Measurements from ENCODE around the gene APPBP2. TPM values are rescaled to one million over a fixed set of nuclear protein-coding genes. Genes with fewer than 3 reads are reported as not detected.

Gene APPBP2
- total and polyA plus RNA-seq, 2 of the 8 experiments (the other 6 are each of a cell fraction or from before 2014, with no cell fraction given), result 3.3 to 18.0 TPM

DNA sequence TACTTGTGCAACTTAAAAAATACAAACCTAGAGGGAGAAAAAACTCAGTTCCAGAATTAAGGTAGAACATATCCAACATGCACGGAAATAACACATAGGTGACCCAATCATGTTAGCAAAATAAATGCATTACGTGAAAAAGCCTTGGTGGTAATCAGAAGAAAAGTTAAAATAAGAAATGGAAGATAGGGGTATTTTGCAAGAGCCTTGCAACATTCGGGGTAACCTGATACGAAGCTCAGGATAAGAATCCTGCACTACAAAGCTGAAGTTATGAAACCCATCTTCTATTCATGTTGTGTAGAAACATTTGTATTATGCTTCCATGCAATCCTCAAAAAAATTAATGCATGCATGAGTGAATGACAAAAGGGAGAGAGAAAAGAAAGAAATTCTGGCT lies 70.7 kb downstream of the APPBP2 start:
- no peak overlapping the region for H2AK5ac ChIP-seq (ENCODE audit: low read depth, low read length)
- H2BK120ac ChIP-seq (replicated peaks; ENCODE audit: low read depth, low read length), result no peak overlapping the region
- no peak overlapping the region for H3K4me3 ChIP-seq (ENCODE audit: extremely low read depth in 1 of 4, insufficient read depth in 2 of 4, low read depth in 3 of 4, low read length in 4 of 4)
- H2BK12ac ChIP-seq (ENCODE audit: low read depth, low read length), result no peak overlapping the region
- no peak overlapping the region for H3K4me2 ChIP-seq (ENCODE audit: insufficient read depth in 1 of 2, low read depth in 2 of 2, low read length in 2 of 2)
- DNase-seq (ENCODE audit: low read depth in 1 of 2, low spot score in 2 of 2) (no peak), FAIRE-seq (no peak)
- H4K20me1 ChIP-seq (replicated peaks in 1 of 2; ENCODE audit: control insufficient read depth in 1 of 2, insufficient read depth in 2 of 2, low read length in 2 of 2), result no peaks in the 10 kb centered on the region
- H3K27ac ChIP-seq (ENCODE audit: low read depth, low read length), result no peak overlapping the region
- H3K4me1 ChIP-seq (replicated peaks in 1 of 4; ENCODE audit: control insufficient read depth in 3 of 4, insufficient read depth in 4 of 4, low read length in 3 of 4), result no peaks in the 10 kb centered on the region
- no peak overlapping the region for H4K91ac ChIP-seq (replicated peaks; ENCODE audit: insufficient read length, low read length)
- TF ChIP-seq TAF1 (IDR thresholded peaks at IDR 0.05; ENCODE audit: low read depth, low read length), result no peak
- no peak overlapping the region for H2BK15ac ChIP-seq (ENCODE audit: low read length)
- H3K9me3 ChIP-seq (ENCODE audit: insufficient read depth in 2 of 2, low read depth in 1 of 2, low read length in 1 of 2), result no peaks in the 10 kb centered on the region
- no peak overlapping the region for H2BK20ac ChIP-seq (ENCODE audit: low read length)
- POLR2A ChIA-PET (ENCODE audit: partially characterized antibody), result no interaction called here
- CTCF ChIA-PET (ENCODE audit: partially characterized antibody), result interaction anchor here (0.6 to 0.8 kb wide), 2 partner anchors 143 to 190 kb away, joined by 3 read pairs; no protein-coding TSS in a partner anchor
- no peaks in the 10 kb centered on the region for H3K27me3 ChIP-seq (replicated peaks in 1 of 4; ENCODE audit: control insufficient read depth in 3 of 4, extremely low read depth in 1 of 4, insufficient read depth in 3 of 4, low read length in 3 of 4)
- no peak overlapping the region for H2BK5ac ChIP-seq (ENCODE audit: low read depth, low read length)
- H3K79me1 ChIP-seq (ENCODE audit: low read depth, low read length), result no peaks in the 10 kb centered on the region
- H3K56ac ChIP-seq (replicated peaks; ENCODE audit: insufficient read length, low read depth, low read length), result no peak overlapping the region
- no peak overlapping the region for H4K5ac ChIP-seq (ENCODE audit: insufficient read length, low read depth, low read length)
- no peak overlapping the region for H3K4ac ChIP-seq (replicated peaks; ENCODE audit: insufficient read length, low read depth, low read length)
- no peak overlapping the region for H2AFZ ChIP-seq (ENCODE audit: low read length)
- no peak overlapping the region for H3K18ac ChIP-seq (ENCODE audit: extremely low read depth, low read length)
- H4K8ac ChIP-seq (ENCODE audit: extremely low read depth, insufficient read depth, low read length), result no peak overlapping the region
- H3K23ac ChIP-seq (ENCODE audit: insufficient read length), result no peak overlapping the region
- no peak overlapping the region for H3K9ac ChIP-seq (replicated peaks in 1 of 4; ENCODE audit: extremely low read depth in 1 of 4, low read depth in 3 of 4, low read length in 3 of 4)
- H3K36me3 ChIP-seq (ENCODE audit: control insufficient read depth in 2 of 4, insufficient read depth in 4 of 4, low read length in 3 of 4), result peaks cover 4 to 50% (median 10%) of the 10 kb centered on the region in 4 experiments; a peak in 6 of 8 replicates
- whole genome bisulfite sequencing, 2 experiments (ENCODE audit: extremely low coverage in 1 of 2, insufficient coverage in 1 of 2, insufficient read length in 1 of 2, insufficient replicate concordance in 2 of 2, low coverage in 1 of 2, low lambda C conversion rate in 2 of 2, missing lambda C conversion rate in 1 of 2), result 92% methylated on average over 4 of the region's 4 CpGs; no CpG with 5 or more reads in 1 of the 2 experiments
- no peaks in the 10 kb centered on the region for H3K79me2 ChIP-seq (ENCODE audit: control insufficient read depth in 1 of 2, insufficient read depth in 2 of 2, low read length in 2 of 2)
- H3K23me2 ChIP-seq (ENCODE audit: low read depth, low read length), result no peaks in the 10 kb centered on the region
- H3K14ac ChIP-seq (ENCODE audit: insufficient read length), result no peak overlapping the region

All from H1 (cell line).